PC-9 (cell line): ENCODE measurements around the gene BIRC5. TPM values are rescaled to one million over a fixed set of nuclear protein-coding genes. Genes with fewer than 3 reads are reported as not detected.

Experiments used
- BruUV-seq: library from RNA; stranded (reverse); fragments of 400-500 nt; replicated peaks from 2 replicates; lab custom pipeline; 2021; lab: Mats Ljungman, UMichigan
- CTCF ChIA-PET: fragments of 300-600 bp; sonication (Branson Sonifier 250); formaldehyde crosslinking; loops from one replicate; lab custom pipeline; 2022; ENCODE audit warnings: antibody characterized with exemption; lab: Charles Lee
- POLR2A ChIA-PET: fragments of 300-600 bp; sonication (Branson Sonifier 250); formaldehyde crosslinking; loops from one replicate; lab custom pipeline; 2022; ENCODE audit warnings: antibody characterized with exemption; ENCODE audit not compliant: unreplicated experiment; lab: Charles Lee
- DNase-seq, 2 experiments: peaks; one replicate each; pipeline versions ENCODE4 v3.0.0 to v3.0.0-alpha.2; 2015 to 2022; ENCODE audit warnings: mixed read lengths in 1 of 2
- H2AFZ ChIP-seq: fragments of 200-600 bp; sonication (generic); 2 replicates; pipeline ENCODE4 v1.8.1; 2017; ENCODE audit warnings: antibody characterized with exemption
- H3F3A ChIP-seq: fragments of 200-600 bp; sonication (generic); 2 replicates; pipeline ENCODE4 v1.8.1; 2017; ENCODE audit warnings: antibody characterized with exemption, mild to moderate bottlenecking, low read depth; ENCODE audit not compliant: insufficient read depth
- H3K27ac ChIP-seq: fragments of 200-600 bp; sonication (generic); 2 replicates; pipeline ENCODE4 v1.6.1; 2016; ENCODE audit warnings: mixed run types
- H3K27me3 ChIP-seq: fragments of 200-600 bp; sonication (generic); 2 replicates; pipeline ENCODE4 v1.6.1; 2016; ENCODE audit warnings: low read depth, mixed run types; ENCODE audit not compliant: insufficient read depth
- H3K36me3 ChIP-seq: fragments of 200-600 bp; sonication (generic); 2 replicates; pipeline ENCODE4 v1.6.1; 2016; ENCODE audit warnings: low read depth, mixed run types
- H3K4me1 ChIP-seq: fragments of 200-600 bp; sonication (generic); replicated peaks from 2 replicates; pipeline ENCODE4 v1.6.1; 2016; ENCODE audit warnings: mixed run types; ENCODE audit not compliant: insufficient read depth
- H3K4me2 ChIP-seq: fragments of 200-600 bp; sonication (generic); 2 replicates; pipeline ENCODE4 v1.6.1; 2017; ENCODE audit warnings: mixed run types
- H3K4me3 ChIP-seq: fragments of 200-600 bp; sonication (generic); 2 replicates; pipeline ENCODE4 v1.6.1; 2016; ENCODE audit warnings: mixed run types
- H3K79me2 ChIP-seq: fragments of 200-600 bp; sonication (generic); 2 replicates; pipeline ENCODE4 v1.6.1; 2017; ENCODE audit warnings: low read depth, mixed run types
- H3K9me2 ChIP-seq: fragments of 200-600 bp; sonication (generic); 2 replicates; pipeline ENCODE4 v1.8.1; 2017; ENCODE audit warnings: mild to moderate bottlenecking; ENCODE audit not compliant: insufficient read depth
- H3K9me3 ChIP-seq: fragments of 200-600 bp; sonication (generic); 2 replicates; pipeline ENCODE4 v1.8.1; 2016; ENCODE audit warnings: low read depth; ENCODE audit not compliant: insufficient read depth
- H4K20me1 ChIP-seq: fragments of 200-600 bp; sonication (generic); 2 replicates; pipeline ENCODE4 v1.8.1; 2017; ENCODE audit not compliant: insufficient read depth
- CTCF ChIP-seq: fragments of 200-600 bp; sonication (generic); conservative IDR thresholded peaks from 2 replicates; pipeline ENCODE4 v1.6.1; 2017; ENCODE audit warnings: mixed run types, antibody characterized with exemption, mild to moderate bottlenecking, moderate library complexity
- EZH2 ChIP-seq: fragments of 200-600 bp; sonication (generic); IDR thresholded peaks from 2 replicates; pipeline ENCODE4 v1.8.0; 2017; ENCODE audit warnings: antibody characterized with exemption, low read depth
- intact Hi-C: fragments of 100-400 bp; cut with micrococcal nuclease; formaldehyde crosslinking; loops from one replicate; pipeline ENCODE4 v1.10.0; 2022; ENCODE audit not compliant: unreplicated experiment
- total RNA-seq: library from RNA; stranded (reverse); gene quantifications from 2 replicates; pipeline ENCODE4 v1.2.3, GENCODE V29; 2021

The BIRC5 gene
- total RNA-seq, 1 experiment from 2014 or later = 91.0 TPM

GRCh38 chr17:78241277-78242023, 27.4 kb downstream of the BIRC5 start:
- no peak overlapping the region for H2AFZ ChIP-seq
- no peaks in the 10 kb centered on the region for H3F3A ChIP-seq
- POLR2A ChIA-PET = interaction anchor here (0.9 kb wide), 1 partner anchor 66 kb away, joined by 4 read pairs; no protein-coding TSS in a partner anchor
- no peak overlapping the region for H3K4me3 ChIP-seq
- no peaks in the 10 kb centered on the region for H3K9me2 ChIP-seq
- intact Hi-C loops = no loop called here
- no peaks in the 10 kb centered on the region for H3K79me2 ChIP-seq
- DNase-seq = no peak
- TF ChIP-seq EZH2 (no peak), CTCF (no peak)
- no peaks in the 10 kb centered on the region for H3K4me1 ChIP-seq
- no peaks in the 10 kb centered on the region for H3K27me3 ChIP-seq
- no peaks in the 10 kb centered on the region for H4K20me1 ChIP-seq
- no peak overlapping the region for H3K4me2 ChIP-seq
- H3K9me3 ChIP-seq = no peaks in the 10 kb centered on the region
- no peak overlapping the region for H3K27ac ChIP-seq
- H3K36me3 ChIP-seq = no peaks in the 10 kb centered on the region
- BruUV-seq = no TSS peak
- CTCF ChIA-PET = no interaction called here

- intact Hi-C loops = no loop called here
- Histone ChIP-seq H3K9me3 (no peaks in the 10 kb centered on the region), H4K20me1 (no peaks in the 10 kb centered on the region), H3K36me3 (no peaks in the 10 kb centered on the region), H3K27me3 (no peaks in the 10 kb centered on the region), H3K4me2 (no peak overlapping the region), H2AFZ (no peak overlapping the region), H3K27ac (no peak overlapping the region), H3K79me2 (no peaks in the 10 kb centered on the region), H3K4me3 (no peak overlapping the region), H3K9me2 (no peaks in the 10 kb centered on the region), H3F3A (no peaks in the 10 kb centered on the region), H3K4me1 (no peaks in the 10 kb centered on the region)
- ChIA-PET POLR2A (interaction anchor here (0.9 kb wide), 1 partner anchor 65 kb away, joined by 4 read pairs; no protein-coding TSS in a partner anchor), CTCF (no interaction called here)
- no TSS peak for BruUV-seq
- DNase-seq = no peak
- TF ChIP-seq EZH2 = no peak
Measured at GRCh38 chr17:78242024-78242742, 28.1 kb downstream of the BIRC5 start.

- H3K27me3 ChIP-seq = no peaks in the 10 kb centered on the region
- no peak overlapping the region for H3K27ac ChIP-seq
- H3K4me3 ChIP-seq = no peak overlapping the region
- intact Hi-C loops = no loop called here
- H3K4me2 ChIP-seq = no peak overlapping the region
- ChIA-PET POLR2A (no interaction called here), CTCF (no interaction called here)
- no peaks in the 10 kb centered on the region for H3K79me2 ChIP-seq
- H3K4me1 ChIP-seq = 0 out of 2 replicates have a peak, but pooled peaks cover 6% of the 10 kb centered on the region
- peaks cover 5% of the 10 kb centered on the region; the same call in 1 of the 2 replicates for H3F3A ChIP-seq
- H2AFZ ChIP-seq = no peak overlapping the region
- TF ChIP-seq CTCF (no peak), EZH2 (no peak)
- no peak for DNase-seq
- no peaks in the 10 kb centered on the region for H3K9me2 ChIP-seq
- H3K9me3 ChIP-seq = no peaks in the 10 kb centered on the region
- BruUV-seq = no TSS peak
- H3K36me3 ChIP-seq = no peaks in the 10 kb centered on the region
- no peaks in the 10 kb centered on the region for H4K20me1 ChIP-seq
Measured at GRCh38 chr17:78247304-78247703, 33.3 kb downstream of the BIRC5 start.
